A673 (cell line): Measurements from ENCODE around the gene KRTAP5-10. TPM values are rescaled to one million over a fixed set of nuclear protein-coding genes. Genes with fewer than 3 reads are reported as not detected.
"Not testable (repeated sequence)": the region's sequence is repeated elsewhere in the genome, so short reads cannot be mapped to it uniquely, and the experiment has no call there.

ENCODE experiments used
- BruUV-seq: library from RNA; stranded (reverse); fragments of 400-500 nt; replicated peaks from 2 replicates; lab custom pipeline; 2021; lab: Mats Ljungman, UMichigan
- CTCF ChIA-PET: fragments of 300-600 bp; sonication (Branson Sonifier 250); formaldehyde crosslinking; loops from one replicate; lab custom pipeline; 2022; ENCODE audit warnings: antibody characterized with exemption; lab: Charles Lee
- POLR2A ChIA-PET: fragments of 300-600 bp; sonication (Branson Sonifier 250); formaldehyde crosslinking; loops from one replicate; lab custom pipeline; 2022; ENCODE audit warnings: antibody characterized with exemption; ENCODE audit not compliant: low non-redundant PET; lab: Charles Lee
- DNase-seq: peaks from one replicate; pipeline ENCODE4 v3.0.0-alpha.2; 2015; ENCODE audit warnings: low spot score
- H3K27ac ChIP-seq: fragments of 200-600 bp; sonication (generic); 2 replicates; pipeline ENCODE4 v1.5.1; 2016; ENCODE audit warnings: mixed run types, low read depth, mild to moderate bottlenecking, mixed read lengths, antibody characterized with exemption, low read length; ENCODE audit not compliant: poor library complexity, severe bottlenecking
- H3K27me3 ChIP-seq: fragments of 200-600 bp; sonication (generic); replicated peaks from 2 replicates; pipeline ENCODE4 v1.6.1; 2017; ENCODE audit warnings: mixed run types, low read depth, mild to moderate bottlenecking, mixed read lengths, antibody characterized with exemption, low read length; ENCODE audit not compliant: insufficient read depth, poor library complexity
- H3K36me3 ChIP-seq: fragments of 200-600 bp; sonication (generic); 2 replicates; pipeline ENCODE4 v1.6.1; 2016; ENCODE audit warnings: mixed run types, mild to moderate bottlenecking, mixed read lengths, antibody characterized with exemption, low read length; ENCODE audit not compliant: insufficient read depth, poor library complexity, severe bottlenecking
- H3K4me1 ChIP-seq: fragments of 200-600 bp; sonication (generic); 2 replicates; pipeline ENCODE4 v1.6.1; 2017; ENCODE audit warnings: mixed run types, mild to moderate bottlenecking, mixed read lengths, antibody characterized with exemption, low read length; ENCODE audit not compliant: insufficient read depth, poor library complexity, severe bottlenecking
- H3K4me3 ChIP-seq: fragments of 200-600 bp; sonication (generic); 2 replicates; pipeline ENCODE4 v1.5.1; 2016; ENCODE audit warnings: low read depth, mixed run types, mild to moderate bottlenecking, mixed read lengths, low read length; ENCODE audit not compliant: poor library complexity, severe bottlenecking
- H3K9me3 ChIP-seq: fragments of 200-600 bp; sonication (generic); 2 replicates; pipeline ENCODE4 v1.6.1; 2016; ENCODE audit warnings: mixed run types, low read depth, mild to moderate bottlenecking, mixed read lengths, antibody characterized with exemption, low read length; ENCODE audit not compliant: poor library complexity, severe bottlenecking
- EZH2 ChIP-seq: fragments of 200-600 bp; sonication (generic); IDR thresholded peaks from 2 replicates; pipeline ENCODE4 v1.6.1; 2017; ENCODE audit warnings: borderline replicate concordance, low read depth, mild to moderate bottlenecking, mixed read lengths, antibody characterized with exemption, low read length; ENCODE audit not compliant: poor library complexity, severe bottlenecking
- intact Hi-C: fragments of 100-400 bp; cut with micrococcal nuclease; formaldehyde crosslinking; loops from one replicate; pipeline ENCODE4 v1.10.0; 2022; ENCODE audit not compliant: unreplicated experiment
- total RNA-seq: library from RNA; stranded (reverse); gene quantifications from 2 replicates; pipeline ENCODE4 v1.2.3, GENCODE V29; 2021
- TF ChIP-seq, protein P1 (sequence below): fragments of 300-800, 200-600 bp; sonication (generic); conservative IDR thresholded peaks from 2 replicates; pipeline ENCODE4 v1.5.1; 2017; ENCODE audit warnings: low read depth, mild to moderate bottlenecking, antibody characterized with exemption, low read length, moderate library complexity, mixed read lengths

Gene KRTAP5-10
- total RNA-seq, 1 experiment from 2014 or later = not detected

DNA sequence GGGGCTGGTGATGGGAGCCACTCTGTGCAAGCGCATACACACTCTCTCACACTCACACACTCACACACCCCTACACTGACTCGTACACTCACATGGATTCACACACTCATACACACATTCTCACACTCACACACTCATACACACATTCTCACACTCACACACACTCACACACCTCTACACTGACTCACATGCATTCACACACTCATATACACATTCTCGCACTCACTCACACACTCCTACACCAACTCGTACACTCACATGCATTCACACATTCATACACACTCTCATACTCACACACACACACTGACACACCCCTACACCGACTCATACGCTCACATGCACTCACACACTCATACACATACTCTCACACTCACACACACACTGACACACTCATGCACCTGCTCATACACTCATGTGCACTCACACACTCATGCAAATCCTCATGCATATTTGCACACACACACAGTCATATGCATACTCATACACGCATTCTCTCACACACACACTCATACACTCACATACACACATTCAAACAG is 12.2 kb downstream of the KRTAP5-10 start:
- Histone ChIP-seq H3K4me1 (peaks cover 4% of the 10 kb centered on the region), H3K9me3 (no peaks in the 10 kb centered on the region), H3K36me3 (no peaks in the 10 kb centered on the region), H3K27me3 (no peaks in the 10 kb centered on the region), H3K4me3 (no peak overlapping the region), H3K27ac (no peak overlapping the region)
- intact Hi-C loops = no loop called here
- BruUV-seq = no TSS peak
- ChIA-PET CTCF (no interaction called here), POLR2A (no interaction called here)
- TF ChIP-seq EZH2 = no peak
- TF ChIP-seq, protein P1, sequence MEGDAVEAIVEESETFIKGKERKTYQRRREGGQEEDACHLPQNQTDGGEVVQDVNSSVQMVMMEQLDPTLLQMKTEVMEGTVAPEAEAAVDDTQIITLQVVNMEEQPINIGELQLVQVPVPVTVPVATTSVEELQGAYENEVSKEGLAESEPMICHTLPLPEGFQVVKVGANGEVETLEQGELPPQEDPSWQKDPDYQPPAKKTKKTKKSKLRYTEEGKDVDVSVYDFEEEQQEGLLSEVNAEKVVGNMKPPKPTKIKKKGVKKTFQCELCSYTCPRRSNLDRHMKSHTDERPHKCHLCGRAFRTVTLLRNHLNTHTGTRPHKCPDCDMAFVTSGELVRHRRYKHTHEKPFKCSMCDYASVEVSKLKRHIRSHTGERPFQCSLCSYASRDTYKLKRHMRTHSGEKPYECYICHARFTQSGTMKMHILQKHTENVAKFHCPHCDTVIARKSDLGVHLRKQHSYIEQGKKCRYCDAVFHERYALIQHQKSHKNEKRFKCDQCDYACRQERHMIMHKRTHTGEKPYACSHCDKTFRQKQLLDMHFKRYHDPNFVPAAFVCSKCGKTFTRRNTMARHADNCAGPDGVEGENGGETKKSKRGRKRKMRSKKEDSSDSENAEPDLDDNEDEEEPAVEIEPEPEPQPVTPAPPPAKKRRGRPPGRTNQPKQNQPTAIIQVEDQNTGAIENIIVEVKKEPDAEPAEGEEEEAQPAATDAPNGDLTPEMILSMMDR = no peak
- no peak for DNase-seq

DNA sequence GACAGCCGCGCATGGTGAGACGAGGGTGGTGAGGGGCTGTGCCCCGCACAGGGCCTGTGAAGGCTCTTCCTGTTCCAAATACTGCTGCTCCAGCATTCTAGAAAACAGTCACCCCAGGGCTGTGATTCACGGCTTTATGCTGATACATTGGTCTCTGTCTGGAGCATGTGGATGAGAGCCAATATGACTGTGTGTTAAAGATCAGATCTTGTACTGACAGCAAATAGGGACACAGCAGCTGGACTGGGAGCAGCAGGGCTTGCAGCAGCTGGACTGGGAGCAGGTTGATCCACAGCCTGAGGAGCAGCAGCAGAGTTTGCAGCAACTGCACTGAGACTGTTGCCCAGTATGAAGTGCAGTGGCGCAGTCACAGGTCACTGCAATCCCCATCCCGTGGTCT is 14.2 kb downstream of the KRTAP5-10 start:
- H3K4me1 ChIP-seq, BruUV-seq, H3K36me3 ChIP-seq, POLR2A ChIA-PET, H3K27ac ChIP-seq, intact Hi-C loops, H3K27me3 ChIP-seq, H3K4me3 ChIP-seq, DNase-seq, H3K9me3 ChIP-seq: not testable (repeated sequence)
- CTCF ChIA-PET = interaction anchor here (0.6 to 1.2 kb wide), 6 partner anchors 8 to 127 kb away, joined by 3 to 8 read pairs (median 4); partner anchors contain the start of gene NADSYN1

DNA sequence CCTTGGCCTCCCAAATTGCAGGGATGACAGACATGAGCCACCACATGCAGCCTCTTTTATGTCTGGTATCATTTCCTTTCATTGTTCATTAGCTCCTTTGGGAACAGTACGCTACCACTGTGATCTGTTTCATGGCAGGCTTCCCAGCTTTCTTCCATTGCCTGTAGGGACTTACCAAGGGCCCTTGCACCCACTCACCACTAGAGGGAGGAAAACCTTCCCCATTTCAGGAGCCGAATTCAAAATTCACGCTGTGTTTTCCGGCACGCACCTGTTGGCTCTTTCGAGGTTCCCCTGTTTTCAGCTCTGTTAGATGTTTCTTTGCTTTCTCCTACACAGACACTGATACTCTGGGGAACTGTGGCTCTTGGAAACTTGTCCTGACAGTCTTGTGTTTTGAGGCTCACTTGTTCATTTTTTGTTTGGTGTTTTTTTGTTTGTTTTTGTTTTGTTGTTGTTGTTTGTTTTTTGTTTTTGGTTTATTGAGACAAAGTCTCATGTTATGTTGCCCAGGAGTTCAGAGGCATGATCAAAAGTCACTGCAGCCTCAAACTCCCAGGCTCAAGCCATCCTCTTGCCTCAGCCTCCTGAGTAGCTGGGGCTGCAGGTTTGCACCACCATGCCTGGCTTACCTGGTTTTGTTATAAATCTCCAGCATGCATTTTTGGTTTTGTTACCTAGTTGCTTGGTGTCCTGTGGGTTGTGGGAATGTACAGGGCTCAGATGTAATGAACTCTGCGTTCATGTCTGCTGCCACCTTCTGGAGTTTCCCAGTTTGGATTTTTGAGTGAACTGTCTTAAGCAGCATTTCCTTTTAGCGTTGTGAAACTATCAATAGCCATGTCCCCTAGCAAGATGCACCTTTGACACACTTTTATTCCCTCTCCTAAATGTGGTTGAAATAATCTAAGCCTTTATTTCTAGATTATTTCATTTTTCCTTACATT is 15.0 kb downstream of the KRTAP5-10 start:
- H3K27me3 ChIP-seq = no peaks in the 10 kb centered on the region
- no peaks in the 10 kb centered on the region for H3K9me3 ChIP-seq
- no TSS peak for BruUV-seq
- no peak overlapping the region for H3K4me3 ChIP-seq
- TF ChIP-seq, protein P1 = peak; percentile 89
- TF ChIP-seq EZH2 = no peak
- POLR2A ChIA-PET = no interaction called here
- peaks cover 4% of the 10 kb centered on the region for H3K4me1 ChIP-seq
- CTCF ChIA-PET = interaction anchor here (0.6 to 1.2 kb wide), 7 partner anchors 9 to 128 kb away, joined by 3 to 8 read pairs (median 3); partner anchors contain the start of gene NADSYN1
- no peak overlapping the region for H3K27ac ChIP-seq
- peak; percentile 93 for DNase-seq
- intact Hi-C loops = no loop called here
- H3K36me3 ChIP-seq = no peaks in the 10 kb centered on the region
